IPS-18a (cell line): ENCODE measurements around the gene KLHL11.
"Not testable (repeated sequence)": the region's sequence is repeated elsewhere in the genome, so short reads cannot be mapped to it uniquely, and the experiment has no call there.

Experiments used
- H3K27ac ChIP-seq: one replicate; pipeline ENCODE4 v1.5.1; 2013; ENCODE audit warnings: low read length
- H3K27me3 ChIP-seq: one replicate; pipeline ENCODE4 v1.6.1; 2013; ENCODE audit warnings: mild to moderate bottlenecking, low read length; ENCODE audit not compliant: control insufficient read depth, insufficient read depth
- H3K36me3 ChIP-seq: one replicate; pipeline ENCODE4 v1.6.1; 2013; ENCODE audit warnings: low read depth, low read length; ENCODE audit not compliant: control insufficient read depth
- H3K4me1 ChIP-seq: one replicate; pipeline ENCODE4 v1.6.1; 2013; ENCODE audit warnings: low read depth, low read length; ENCODE audit not compliant: control insufficient read depth
- H3K4me3 ChIP-seq: one replicate; pipeline ENCODE4 v1.5.1; 2013; ENCODE audit warnings: low read length
- H3K9ac ChIP-seq: one replicate; pipeline ENCODE4 v1.6.1; 2013; ENCODE audit warnings: mild to moderate bottlenecking, low read length, moderate library complexity
- H3K9me3 ChIP-seq: one replicate; pipeline ENCODE4 v1.6.1; 2013; ENCODE audit warnings: low read depth, low read length; ENCODE audit not compliant: control insufficient read depth

KLHL11 gene

GRCh38 chr17:41860254-41860931, 4.8 kb downstream of the KLHL11 start:
- Histone ChIP-seq H3K4me1 (peaks cover 23% of the 10 kb centered on the region), H3K4me3 (peak overlapping the region; percentile 29), H3K27ac (no peak overlapping the region), H3K9ac (no peak overlapping the region), H3K27me3 (no peaks in the 10 kb centered on the region), H3K36me3 (no peaks in the 10 kb centered on the region), H3K9me3 (no peaks in the 10 kb centered on the region)

DNA sequence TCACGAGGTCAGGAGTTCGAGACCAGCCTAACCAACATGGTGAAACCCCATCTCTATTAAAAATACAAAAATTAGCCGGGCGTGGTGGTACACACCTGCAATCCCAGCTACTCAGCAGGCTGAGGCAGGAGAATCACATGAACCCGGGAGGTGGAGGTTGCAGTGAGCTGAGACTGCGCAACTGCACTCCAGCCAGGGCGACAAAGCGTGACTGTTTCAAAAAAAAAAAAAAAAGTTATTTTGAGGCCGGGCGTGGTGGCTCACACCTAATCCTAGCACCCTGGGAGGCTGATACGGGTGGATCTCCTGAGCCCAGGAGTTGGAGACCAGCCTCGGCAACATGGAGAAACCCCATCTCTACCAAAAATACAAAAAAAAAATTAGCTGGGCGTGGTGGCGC, 13.8 kb downstream of the KLHL11 start:
- H3K9ac ChIP-seq, H3K27ac ChIP-seq, H3K9me3 ChIP-seq, H3K4me1 ChIP-seq, H3K27me3 ChIP-seq, H3K4me3 ChIP-seq: not testable (repeated sequence)
- peaks cover 20% of the 10 kb centered on the region for H3K36me3 ChIP-seq

GRCh38 chr17:41849251-41849990, 15.8 kb downstream of the KLHL11 start:
- Histone ChIP-seq H3K4me1 (no peaks in the 10 kb centered on the region), H3K27ac (no peak overlapping the region), H3K9me3 (no peaks in the 10 kb centered on the region), H3K27me3 (no peaks in the 10 kb centered on the region), H3K4me3 (no peak overlapping the region), H3K36me3 (peaks cover 16% of the 10 kb centered on the region), H3K9ac (no peak overlapping the region)

GRCh38 chr17:41848788-41849187, 16.4 kb downstream of the KLHL11 start:
- Histone ChIP-seq H3K27ac (no peak overlapping the region), H3K9ac (no peak overlapping the region), H3K36me3 (peaks cover 10% of the 10 kb centered on the region), H3K27me3 (no peaks in the 10 kb centered on the region), H3K4me3 (no peak overlapping the region), H3K9me3 (no peaks in the 10 kb centered on the region), H3K4me1 (no peaks in the 10 kb centered on the region)

- Histone ChIP-seq H3K27me3 (no peaks in the 10 kb centered on the region), H3K27ac (no peak overlapping the region), H3K4me3 (no peak overlapping the region), H3K9ac (no peak overlapping the region), H3K4me1 (no peaks in the 10 kb centered on the region), H3K36me3 (no peaks in the 10 kb centered on the region), H3K9me3 (no peaks in the 10 kb centered on the region)
Measured at GRCh38 chr17:41844971-41845370, 20.3 kb downstream of the KLHL11 start.

DNA sequence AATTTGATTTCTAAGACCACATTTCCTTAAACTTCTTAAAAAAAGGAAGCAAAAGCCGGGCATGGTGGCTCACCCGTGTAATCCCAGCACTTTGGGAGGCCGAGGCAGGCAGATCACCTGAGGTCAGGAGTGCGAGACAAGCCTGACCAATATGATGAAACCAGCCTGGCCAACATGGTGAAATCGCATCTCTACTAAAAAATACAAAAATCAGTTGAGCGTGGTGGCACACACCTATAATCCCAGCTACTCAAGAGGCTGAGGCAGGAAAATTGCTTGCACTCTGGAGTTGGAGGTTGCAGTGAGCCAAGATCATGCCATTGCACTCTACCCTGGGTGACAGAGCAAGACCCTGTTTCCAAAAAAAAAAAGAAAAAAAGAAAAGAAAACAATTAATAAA, 24.4 kb downstream of the KLHL11 start:
- H3K27ac ChIP-seq, H3K9ac ChIP-seq, H3K4me1 ChIP-seq, H3K4me3 ChIP-seq, H3K9me3 ChIP-seq, H3K27me3 ChIP-seq, H3K36me3 ChIP-seq: not testable (repeated sequence)

DNA sequence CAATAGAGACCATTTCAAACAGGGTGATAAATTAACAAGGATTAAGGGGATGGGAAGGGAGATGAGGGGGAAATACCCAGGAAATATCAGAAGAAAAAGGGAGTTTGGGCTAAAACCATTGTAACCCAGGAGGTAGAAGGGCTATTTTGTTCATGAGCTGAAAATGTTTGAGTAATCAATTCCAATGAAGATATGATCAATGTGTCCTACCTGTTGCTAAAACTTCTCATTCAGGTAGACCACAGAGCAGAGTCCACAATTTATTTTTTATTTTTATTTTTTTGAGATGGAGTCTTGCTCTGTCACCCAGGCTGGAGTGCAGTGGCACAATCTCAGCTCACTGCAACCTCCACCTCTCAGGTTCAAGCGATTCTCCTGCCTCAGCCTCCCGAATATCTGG, 25.8 kb downstream of the KLHL11 start:
- not testable (repeated sequence) for H3K9ac ChIP-seq, H3K9me3 ChIP-seq, H3K36me3 ChIP-seq, H3K4me1 ChIP-seq, H3K4me3 ChIP-seq, H3K27ac ChIP-seq, H3K27me3 ChIP-seq

- Histone ChIP-seq H3K27ac (no peak within 1 kb of the TSS), H3K4me1 (peaks cover 5% of the 10 kb centered on the region), H3K9me3 (no peaks in the 10 kb centered on the region), H3K9ac (no peak within 1 kb of the TSS), H3K36me3 (peaks cover 11% of the 10 kb centered on the region), H3K4me3 (peak within 1 kb of the TSS; percentile 79), H3K27me3 (peaks cover 7% of the 10 kb centered on the region)
Measured at GRCh38 chr17:41837761-41838538, 27.3 kb downstream of the KLHL11 start, which contains the start of gene KLHL10. Gene KLHL10, plus strand, starts transcription at chr17:41837825. Its CDS starts 108 bp downstream, at chr17:41837933.

DNA sequence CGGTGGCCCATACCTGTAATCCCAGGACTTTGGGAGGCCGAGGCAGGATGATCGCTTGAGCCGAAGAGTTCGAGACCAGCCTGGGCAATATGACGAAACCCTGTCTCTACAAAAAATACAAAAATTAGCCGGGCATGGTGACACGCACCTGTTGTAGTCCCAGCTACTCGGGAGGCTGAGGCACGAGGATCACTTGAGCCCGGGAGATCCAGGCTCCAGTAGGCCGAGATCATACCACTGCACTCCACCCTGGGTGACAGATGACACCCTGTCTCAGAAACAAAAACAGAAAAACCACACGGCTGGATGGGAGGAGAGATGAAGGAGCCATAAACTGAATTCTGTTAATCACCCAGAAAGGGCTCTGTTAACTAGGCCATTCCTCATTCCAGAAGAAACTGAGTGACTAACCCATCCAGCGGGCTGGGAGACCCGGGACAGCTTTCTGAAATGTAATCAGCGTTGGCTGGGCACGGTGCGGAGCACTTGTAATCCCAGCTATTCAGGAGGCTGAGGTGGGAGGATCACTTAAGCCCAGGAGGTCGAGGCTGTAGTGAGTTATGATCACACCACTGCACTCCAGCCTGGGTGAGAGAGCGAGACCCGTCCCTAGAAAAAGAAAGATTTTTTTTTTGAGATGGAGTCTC, 28.6 kb downstream of the KLHL11 start:
- Histone ChIP-seq H3K4me1 (peaks cover 5% of the 10 kb centered on the region), H3K4me3 (peak overlapping the region; percentile 79), H3K36me3 (peaks cover 19% of the 10 kb centered on the region), H3K27me3 (peaks cover 7% of the 10 kb centered on the region), H3K9me3 (no peaks in the 10 kb centered on the region), H3K9ac (no peak overlapping the region), H3K27ac (no peak overlapping the region)

GRCh38 chr17:41835800-41836549, 29.2 kb downstream of the KLHL11 start, which contains the start of gene NT5C3B:
Gene NT5C3B, minus strand, starts transcription at chr17:41836232. Its CDS starts 39 bp downstream, at chr17:41836193.
- H3K27ac ChIP-seq = no peak within 1 kb of the TSS
- H3K36me3 ChIP-seq = peaks cover 19% of the 10 kb centered on the region
- peak within 1 kb of the TSS; percentile 69 for H3K9ac ChIP-seq
- H3K9me3 ChIP-seq = no peaks in the 10 kb centered on the region
- H3K4me1 ChIP-seq = peaks cover 5% of the 10 kb centered on the region
- peaks cover 7% of the 10 kb centered on the region for H3K27me3 ChIP-seq
- peak within 1 kb of the TSS; percentile 79 for H3K4me3 ChIP-seq
